H9 (cell line): ENCODE results near the gene CDH8. TPM values are rescaled to one million over a fixed set of nuclear protein-coding genes. Genes with fewer than 3 reads are reported as not detected.

Experiments used
- DNase-seq: peaks from one replicate; pipeline ENCODE4 v3.0.0-alpha.2; 2017
- H2AFZ ChIP-seq: one replicate; pipeline ENCODE4 v1.6.1; 2013; ENCODE audit warnings: mild to moderate bottlenecking, low read length, control low read depth, moderate library complexity
- H2AK5ac ChIP-seq: 2 replicates; pipeline ENCODE4 v1.6.1; 2013; ENCODE audit warnings: low read length, control low read depth, mixed read lengths; ENCODE audit not compliant: insufficient read length
- H2BK120ac ChIP-seq: one replicate; pipeline ENCODE4 v1.6.1; 2013; ENCODE audit warnings: low read depth, mild to moderate bottlenecking, low read length, control low read depth, inconsistent platforms; ENCODE audit not compliant: poor library complexity, severe bottlenecking
- H2BK12ac ChIP-seq: 2 replicates; pipeline ENCODE4 v1.6.1; 2013; ENCODE audit warnings: low read length, control low read depth, mixed read lengths, low read depth; ENCODE audit not compliant: insufficient read length
- H2BK15ac ChIP-seq: 2 replicates; pipeline ENCODE4 v1.6.1; 2013; ENCODE audit warnings: low read depth, low read length, control low read depth
- H2BK20ac ChIP-seq: one replicate; pipeline ENCODE4 v1.6.1; 2013; ENCODE audit warnings: low read depth, mild to moderate bottlenecking, low read length, control low read depth, inconsistent platforms; ENCODE audit not compliant: poor library complexity, severe bottlenecking
- H2BK5ac ChIP-seq: 2 replicates; pipeline ENCODE4 v1.6.1; 2013; ENCODE audit warnings: low read length, control low read depth, mixed read lengths; ENCODE audit not compliant: insufficient read length
- H3K14ac ChIP-seq: 2 replicates; pipeline ENCODE4 v1.6.1; 2013; ENCODE audit warnings: low read length, control low read depth; ENCODE audit not compliant: insufficient read depth
- H3K18ac ChIP-seq: 2 replicates; pipeline ENCODE4 v1.6.1; 2013; ENCODE audit warnings: low read depth, mild to moderate bottlenecking, mixed read lengths, low read length, control low read depth; ENCODE audit not compliant: insufficient read length
- H3K23ac ChIP-seq: 2 replicates; pipeline ENCODE4 v1.6.1; 2013; ENCODE audit warnings: low read length, control low read depth, mixed read lengths, low read depth; ENCODE audit not compliant: insufficient read length
- H3K23me2 ChIP-seq: 2 replicates; pipeline ENCODE4 v1.6.1; 2013; ENCODE audit warnings: low read depth, mild to moderate bottlenecking, mixed read lengths, low read length, control low read depth; ENCODE audit not compliant: insufficient read length, poor library complexity, severe bottlenecking
- H3K27ac ChIP-seq: 2 replicates; pipeline ENCODE4 v1.5.1; 2013; ENCODE audit warnings: low read length, control low read depth, mixed read lengths, low read depth; ENCODE audit not compliant: insufficient read length
- H3K27me3 ChIP-seq: 2 replicates; pipeline ENCODE4 v1.6.1; 2013; ENCODE audit warnings: low read length, control low read depth, inconsistent platforms; ENCODE audit not compliant: insufficient read depth
- H3K4ac ChIP-seq: 2 replicates; pipeline ENCODE4 v1.6.1; 2013; ENCODE audit warnings: low read depth, mild to moderate bottlenecking, control low read depth, inconsistent platforms, low read length, moderate library complexity
- H3K4me1 ChIP-seq: 2 replicates; pipeline ENCODE4 v1.6.1; 2013; ENCODE audit warnings: low read length, control low read depth, inconsistent platforms; ENCODE audit not compliant: insufficient read depth
- H3K4me2 ChIP-seq: 2 replicates; pipeline ENCODE4 v1.6.1; 2013; ENCODE audit warnings: low read length, control low read depth, mixed read lengths; ENCODE audit not compliant: insufficient read length, insufficient read depth
- H3K56ac ChIP-seq: 2 replicates; pipeline ENCODE4 v1.6.1; 2013; ENCODE audit warnings: low read depth, mild to moderate bottlenecking, mixed read lengths, low read length, control low read depth; ENCODE audit not compliant: insufficient read length
- H3K79me1 ChIP-seq: 2 replicates; pipeline ENCODE4 v1.6.1; 2013; ENCODE audit warnings: low read depth, mild to moderate bottlenecking, moderate library complexity, low read length, control low read depth, inconsistent platforms; ENCODE audit not compliant: insufficient read depth, poor library complexity, severe bottlenecking
- H3K79me2 ChIP-seq: 2 replicates; pipeline ENCODE4 v1.6.1; 2013; ENCODE audit warnings: low read length, control low read depth, inconsistent platforms; ENCODE audit not compliant: insufficient read depth
- H3K9ac ChIP-seq: 2 replicates; pipeline ENCODE4 v1.6.1; 2013; ENCODE audit warnings: low read length, control low read depth, mixed read lengths; ENCODE audit not compliant: insufficient read length; ENCODE audit errors: extremely low read depth
- H3K9me3 ChIP-seq: one replicate; pipeline ENCODE4 v1.6.1; 2013; ENCODE audit warnings: low read depth, low read length, inconsistent platforms; ENCODE audit not compliant: control insufficient read depth
- H3T11ph ChIP-seq: one replicate; pipeline ENCODE4 v1.6.1; 2013; ENCODE audit warnings: mild to moderate bottlenecking, low read length, control low read depth, inconsistent platforms
- H4K20me1 ChIP-seq: one replicate; pipeline ENCODE4 v1.6.1; 2013; ENCODE audit not compliant: control insufficient read depth, insufficient read length, insufficient read depth
- H4K5ac ChIP-seq: 2 replicates; pipeline ENCODE4 v1.6.1; 2013; ENCODE audit warnings: low read depth, mild to moderate bottlenecking, mixed read lengths, low read length, control low read depth; ENCODE audit not compliant: insufficient read length
- H4K8ac ChIP-seq: replicated peaks from 2 replicates; pipeline ENCODE4 v1.6.1; 2013; ENCODE audit warnings: low read length, control low read depth, mixed read lengths, low read depth; ENCODE audit not compliant: insufficient read length
- H4K91ac ChIP-seq: 2 replicates; pipeline ENCODE4 v1.6.1; 2013; ENCODE audit warnings: low read depth, mild to moderate bottlenecking, moderate library complexity, mixed read lengths, low read length, control low read depth; ENCODE audit not compliant: insufficient read length
- H3K27ac Mint-ChIP-seq, 3 experiments: 2 replicates in 2 of 3; 3 replicates in 1 of 3; pipeline ENCODE4 v1.8.0; 2020 to 2021; ENCODE audit warnings: mixed read lengths in 3 of 3, mild to moderate bottlenecking in 1 of 3, moderate library complexity in 1 of 3
- H3K27me3 Mint-ChIP-seq: 2 replicates; pipeline ENCODE4 v1.8.0; 2021; ENCODE audit warnings: low read depth, mild to moderate bottlenecking, moderate library complexity, mixed read lengths
- H3K36me3 Mint-ChIP-seq, 3 experiments: 2 replicates in 2 of 3; 3 replicates in 1 of 3; pipeline ENCODE4 v1.8.0; 2020 to 2021; ENCODE audit warnings: low read depth in 3 of 3, mixed read lengths in 3 of 3; ENCODE audit not compliant: insufficient read depth in 1 of 3
- H3K4me1 Mint-ChIP-seq, 2 experiments: 2 replicates each; pipeline ENCODE4 v1.8.0; 2020; ENCODE audit warnings: mixed read lengths in 2 of 2
- H3K4me3 Mint-ChIP-seq, 2 experiments: 2 replicates in 1 of 2; 3 replicates in 1 of 2; pipeline ENCODE4 v1.8.0; 2020 to 2021; ENCODE audit warnings: mild to moderate bottlenecking in 2 of 2, mixed read lengths in 2 of 2, moderate library complexity in 1 of 2
- H3K9me3 Mint-ChIP-seq, 2 experiments: 2 replicates in 1 of 2; 3 replicates in 1 of 2; pipeline ENCODE4 v1.8.0; 2020; ENCODE audit warnings: mild to moderate bottlenecking in 2 of 2, mixed read lengths in 2 of 2, moderate library complexity in 1 of 2
- CTCF ChIP-seq: fragments of 200-600 bp; sonication (generic); conservative IDR thresholded peaks from 3 replicates; pipeline ENCODE4 v1.8.0; 2021; ENCODE audit warnings: antibody characterized with exemption, mild to moderate bottlenecking
- WGBS: extraction: QIAGEN DNeasy Blood & Tissue Kit; methylation state at CpG from one replicate; pipeline ENCODE4 v1.1.7; 2013; ENCODE audit warnings: missing lambda C conversion rate, low lambda C conversion rate, mixed read lengths; ENCODE audit not compliant: insufficient read length; ENCODE audit errors: extremely low coverage; 5-methylcytosine and 5-hydroxymethylcytosine counted together
- total RNA-seq: library from RNA; stranded (reverse); gene quantifications from 2 replicates; pipeline ENCODE4 v1.2.1, GENCODE V29; 2021

CDH8 gene
- total RNA-seq, 1 experiment from 2014 or later = 12.0 TPM

- Mint-ChIP-seq H3K27me3 (no peaks in the 10 kb centered on the region), H3K36me3 (peaks cover 3 to 9% (median 4%) of the 10 kb centered on the region in 3 experiments; a peak in 3 of 7 replicates), H3K27ac (no peak overlapping the region), H3K9me3 (peaks cover 7 to 8% of the 10 kb centered on the region in 2 experiments; a peak in 4 of 5 replicates), H3K4me1 (no peaks in the 10 kb centered on the region), H3K4me3 (no peak overlapping the region)
- no peak overlapping the region for H2BK15ac ChIP-seq
- H4K91ac ChIP-seq = no peak overlapping the region
- no peak overlapping the region for H3K18ac ChIP-seq
- H3K9ac ChIP-seq = no peak overlapping the region
- DNase-seq = no peak
- no peaks in the 10 kb centered on the region for H3K23me2 ChIP-seq
- H2BK5ac ChIP-seq = no peak overlapping the region
- no peaks in the 10 kb centered on the region for H3K79me1 ChIP-seq
- H2BK20ac ChIP-seq = no peak overlapping the region
- no peaks in the 10 kb centered on the region for H3K9me3 ChIP-seq
- H2BK120ac ChIP-seq = no peak overlapping the region
- H3K4me1 ChIP-seq = no peaks in the 10 kb centered on the region
- no peak overlapping the region for H3K56ac ChIP-seq
- H3T11ph ChIP-seq = no peak overlapping the region
- H3K4me2 ChIP-seq = no peak overlapping the region
- no peak overlapping the region for H3K4ac ChIP-seq
- H4K5ac ChIP-seq = no peak overlapping the region
- H3K27ac ChIP-seq = no peak overlapping the region
- no peak overlapping the region for H3K23ac ChIP-seq
- no peak overlapping the region for H3K14ac ChIP-seq
- no peak overlapping the region for H2AK5ac ChIP-seq
- H4K20me1 ChIP-seq = no peaks in the 10 kb centered on the region
- WGBS = no CpG with 5 or more reads among the region's 3 CpGs
- no peak overlapping the region for H4K8ac ChIP-seq
- H3K27me3 ChIP-seq = no peaks in the 10 kb centered on the region
- no peak overlapping the region for H2BK12ac ChIP-seq
- H2AFZ ChIP-seq = no peak overlapping the region
- TF ChIP-seq CTCF = no peak
- no peaks in the 10 kb centered on the region for H3K79me2 ChIP-seq
Observed at GRCh38 chr16:61671161-61671560, 365.1 kb downstream of the CDH8 start.
